Sigmoid colon (tissue), 3 donors: ENCODE measurements around the gene SOCS1.

Experiments
- POLR2A ChIP-seq, 2 donors: fragments of 450-650 bp; IDR thresholded peaks; one replicate each; pipeline ENCODE4 v1.6.1; 2016; ENCODE audit warnings: antibody characterized with exemption in 2 of 2, mild to moderate bottlenecking in 2 of 2, moderate library complexity in 2 of 2
- TF ChIP-seq, protein P1 (sequence below), 4 experiments: fragments of 450-650 bp in 3 of 4; fragments of 200-600 bp in 1 of 4; IDR thresholded peaks; one replicate each; pipeline ENCODE4 v1.5.1; 2016 to 2019; ENCODE audit warnings: antibody characterized with exemption in 4 of 4, mild to moderate bottlenecking in 3 of 4, moderate library complexity in 2 of 4

DNA sequence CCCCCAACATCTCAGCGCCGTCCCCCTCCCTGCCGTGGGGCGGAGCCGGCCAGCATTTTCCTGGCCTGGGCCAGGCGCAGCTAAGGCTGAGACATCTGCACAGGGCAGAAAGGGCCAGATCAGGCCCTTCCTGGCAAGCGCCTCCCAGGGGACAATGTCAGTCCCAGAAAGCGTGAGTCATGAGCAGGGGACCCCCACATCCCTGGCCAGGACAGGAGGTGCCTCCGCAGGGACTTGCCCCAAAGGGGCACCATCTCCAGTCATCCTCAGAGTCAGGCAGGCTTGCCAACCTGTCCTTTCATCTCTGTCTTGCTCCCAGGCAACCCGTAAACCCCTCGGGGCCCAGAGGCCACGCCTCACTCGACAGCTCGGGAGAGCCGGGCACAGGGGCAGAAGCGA lies 43.2 kb downstream of the SOCS1 start:
- TF ChIP-seq, protein P1, sequence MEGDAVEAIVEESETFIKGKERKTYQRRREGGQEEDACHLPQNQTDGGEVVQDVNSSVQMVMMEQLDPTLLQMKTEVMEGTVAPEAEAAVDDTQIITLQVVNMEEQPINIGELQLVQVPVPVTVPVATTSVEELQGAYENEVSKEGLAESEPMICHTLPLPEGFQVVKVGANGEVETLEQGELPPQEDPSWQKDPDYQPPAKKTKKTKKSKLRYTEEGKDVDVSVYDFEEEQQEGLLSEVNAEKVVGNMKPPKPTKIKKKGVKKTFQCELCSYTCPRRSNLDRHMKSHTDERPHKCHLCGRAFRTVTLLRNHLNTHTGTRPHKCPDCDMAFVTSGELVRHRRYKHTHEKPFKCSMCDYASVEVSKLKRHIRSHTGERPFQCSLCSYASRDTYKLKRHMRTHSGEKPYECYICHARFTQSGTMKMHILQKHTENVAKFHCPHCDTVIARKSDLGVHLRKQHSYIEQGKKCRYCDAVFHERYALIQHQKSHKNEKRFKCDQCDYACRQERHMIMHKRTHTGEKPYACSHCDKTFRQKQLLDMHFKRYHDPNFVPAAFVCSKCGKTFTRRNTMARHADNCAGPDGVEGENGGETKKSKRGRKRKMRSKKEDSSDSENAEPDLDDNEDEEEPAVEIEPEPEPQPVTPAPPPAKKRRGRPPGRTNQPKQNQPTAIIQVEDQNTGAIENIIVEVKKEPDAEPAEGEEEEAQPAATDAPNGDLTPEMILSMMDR (IDR thresholded peaks at IDR 0.05), result no peak
- no peak for TF ChIP-seq POLR2A (IDR thresholded peaks at IDR 0.05)
